GM11168 (cell line): ENCODE results near the gene EIF1AD.
"Not testable (repeated sequence)": the region's sequence is repeated elsewhere in the genome, so short reads cannot be mapped to it uniquely, and the experiment has no call there.

Experiments used
- in situ Hi-C: fragments of 300-500 bp; cut with MboI; formaldehyde crosslinking; loops from one replicate; pipeline ENCODE4 v1.12.0; 2022; ENCODE audit warnings: low sequenced_read_pairs; ENCODE audit not compliant: unreplicated experiment

Gene EIF1AD

GRCh38 chr11:66022401-66023185 is 20.6 kb upstream of the EIF1AD start:
- in situ Hi-C loops, result no loop called here

- in situ Hi-C loops, result no loop called here
Measured at GRCh38 chr11:66020618-66021357, 18.8 kb upstream of the EIF1AD start.

- in situ Hi-C loops, result no loop called here
Measured at GRCh38 chr11:66020212-66020611, 18.3 kb upstream of the EIF1AD start.

- in situ Hi-C loops, result no loop called here
Measured at GRCh38 chr11:66017321-66017720, 15.4 kb upstream of the EIF1AD start.

- in situ Hi-C loops, result no loop called here
Measured at GRCh38 chr11:66016793-66017177, 14.8 kb upstream of the EIF1AD start.

- in situ Hi-C loops, result no loop called here
Measured at GRCh38 chr11:66015936-66016792, 14.2 kb upstream of the EIF1AD start.

GRCh38 chr11:66015454-66015881 is 13.5 kb upstream of the EIF1AD start:
- in situ Hi-C loops, result no loop called here

GRCh38 chr11:66014804-66015453 is 13.0 kb upstream of the EIF1AD start:
- in situ Hi-C loops, result no loop called here

- in situ Hi-C loops, result no loop called here
Measured at GRCh38 chr11:66013762-66014100, 11.8 kb upstream of the EIF1AD start.

GRCh38 chr11:66012946-66013761 is 11.2 kb upstream of the EIF1AD start:
- in situ Hi-C loops, result no loop called here

- in situ Hi-C loops, result no loop called here
Measured at GRCh38 chr11:66012371-66012945, 10.5 kb upstream of the EIF1AD start.

- in situ Hi-C loops, result no loop called here
Measured at GRCh38 chr11:66011785-66012303, 9.9 kb upstream of the EIF1AD start, which contains the start of gene CST6. Gene CST6 (plus strand): TSS chr11:66012008. CDS start chr11:66012045, 37 bp downstream.

- in situ Hi-C loops, result no loop called here
Measured at GRCh38 chr11:66011239-66011784, 9.4 kb upstream of the EIF1AD start.

- in situ Hi-C loops, result not testable (repeated sequence)
Measured at GRCh38 chr11:66010036-66010435, 8.1 kb upstream of the EIF1AD start.

GRCh38 chr11:66008468-66009101 is 6.6 kb upstream of the EIF1AD start:
- in situ Hi-C loops, result no loop called here

GRCh38 chr11:66008095-66008467 is 6.1 kb upstream of the EIF1AD start:
- in situ Hi-C loops, result no loop called here

GRCh38 chr11:66007201-66007634 is 5.3 kb upstream of the EIF1AD start:
- in situ Hi-C loops, result no loop called here

GRCh38 chr11:66006891-66007176 is 4.9 kb upstream of the EIF1AD start:
- in situ Hi-C loops, result no loop called here
